HG02798 (cell line): ENCODE measurements around the gene IPO9.
"Not testable (repeated sequence)": the region's sequence is repeated elsewhere in the genome, so short reads cannot be mapped to it uniquely, and the experiment has no call there.

Experiments used
- ATAC-seq: cut with Tn5 transposase; IDR thresholded peaks from one replicate; pipeline ENCODE4 v1.9.1; 2021; ENCODE audit warnings: mild to moderate bottlenecking; ENCODE audit not compliant: unreplicated experiment, poor library complexity

Gene IPO9

GRCh38 chr1:201807958-201808632, 20.9 kb upstream of the IPO9 start:
- ATAC-seq: no peak

GRCh38 chr1:201808633-201808990, 20.3 kb upstream of the IPO9 start:
- ATAC-seq: no peak

- no peak for ATAC-seq
Measured at GRCh38 chr1:201809876-201810275, 19.1 kb upstream of the IPO9 start.

- ATAC-seq: no peak
Measured at GRCh38 chr1:201810466-201811216, 18.3 kb upstream of the IPO9 start.

- ATAC-seq: no peak
Measured at GRCh38 chr1:201813226-201813625, 15.7 kb upstream of the IPO9 start.

- ATAC-seq: no peak
Measured at GRCh38 chr1:201816309-201816854, 12.6 kb upstream of the IPO9 start.

GRCh38 chr1:201818971-201819750, 9.8 kb upstream of the IPO9 start:
- ATAC-seq: no peak

- ATAC-seq: no peak
Measured at GRCh38 chr1:201820413-201820812, 8.5 kb upstream of the IPO9 start.

GRCh38 chr1:201825245-201825644, 3.7 kb upstream of the IPO9 start:
- no peak for ATAC-seq

GRCh38 chr1:201826830-201827229, 2.1 kb upstream of the IPO9 start:
- ATAC-seq: no peak

GRCh38 chr1:201827321-201828216, 1.4 kb upstream of the IPO9 start:
- no peak for ATAC-seq

GRCh38 chr1:201828217-201828819, 639 bp upstream of the IPO9 start:
- ATAC-seq: no peak

- ATAC-seq: no peak
Measured at GRCh38 chr1:201831371-201831770, 2.4 kb downstream of the IPO9 start.

- ATAC-seq: no peak
Measured at GRCh38 chr1:201834621-201835020, 5.7 kb downstream of the IPO9 start.

GRCh38 chr1:201838381-201838780, 9.4 kb downstream of the IPO9 start:
- ATAC-seq: no peak

- not testable (repeated sequence) for ATAC-seq
Measured at GRCh38 chr1:201839089-201839488, 10.1 kb downstream of the IPO9 start.

GRCh38 chr1:201840055-201840454, 11.1 kb downstream of the IPO9 start:
- ATAC-seq: no peak

GRCh38 chr1:201840490-201840889, 11.5 kb downstream of the IPO9 start:
- ATAC-seq: no peak

- no peak for ATAC-seq
Measured at GRCh38 chr1:201841265-201841912, 12.4 kb downstream of the IPO9 start.
